Astrocyte of the cerebellum (primary cell): Measurements from ENCODE around the gene AKNA.

Source experiments
- DNase-seq: peaks from one replicate; pipeline ENCODE4 v3.0.0-alpha.2; 2011; ENCODE audit warnings: low read depth
- H3K4me3 ChIP-seq: 2 replicates; pipeline ENCODE4 v1.5.1; 2011; ENCODE audit warnings: mild to moderate bottlenecking, low read depth, low read length, moderate library complexity
- CTCF ChIP-seq: IDR thresholded peaks from 2 replicates; pipeline ENCODE4 v1.5.1; 2012; ENCODE audit warnings: low read length, low read depth, moderate library complexity, mild to moderate bottlenecking; ENCODE audit errors: missing control alignments
- in situ Hi-C: cut with HindIII; loops from 2 replicates; pipeline ENCODE4 v1.10.0; 2017; ENCODE audit warnings: low sequenced_read_pairs

Gene AKNA

GRCh38 chr9:114387680-114388356 lies at the start of gene AKNA:
TSS of gene AKNA (minus strand) at chr9:114387982. CDS start at chr9:114381333, 6,649 bp downstream.
- in situ Hi-C loops: no loop called here
- no peak for TF ChIP-seq CTCF
- H3K4me3 ChIP-seq: peak within 1 kb of the TSS; percentile 51
- no peak for DNase-seq

GRCh38 chr9:114437401-114437893 lies 49.7 kb upstream of the AKNA start:
- in situ Hi-C loops: no loop called here
- H3K4me3 ChIP-seq: no peak overlapping the region
- TF ChIP-seq CTCF: no peak
- DNase-seq: no peak

- TF ChIP-seq CTCF: peak; percentile 83
- in situ Hi-C loops: no loop called here
- no peak overlapping the region for H3K4me3 ChIP-seq
- peak; percentile 22 for DNase-seq
Measured at GRCh38 chr9:114434878-114435311, 47.1 kb upstream of the AKNA start.

GRCh38 chr9:114433720-114434255 lies 46.0 kb upstream of the AKNA start:
- no peak for DNase-seq
- H3K4me3 ChIP-seq: no peak overlapping the region
- in situ Hi-C loops: no loop called here
- no peak for TF ChIP-seq CTCF

- in situ Hi-C loops: no loop called here
- no peak overlapping the region for H3K4me3 ChIP-seq
- no peak for TF ChIP-seq CTCF
- DNase-seq: no peak
Measured at GRCh38 chr9:114433086-114433485, 45.3 kb upstream of the AKNA start.

GRCh38 chr9:114432323-114433067 lies 44.7 kb upstream of the AKNA start:
- in situ Hi-C loops: no loop called here
- no peak for TF ChIP-seq CTCF
- no peak overlapping the region for H3K4me3 ChIP-seq
- no peak for DNase-seq
